H9 (cell line): ENCODE measurements around the gene XIRP2. TPM values are rescaled to one million over a fixed set of nuclear protein-coding genes. Genes with fewer than 3 reads are reported as not detected.

Experiments
- DNase-seq: peaks from one replicate; pipeline ENCODE4 v3.0.0-alpha.2; 2017
- H2AFZ ChIP-seq: one replicate; pipeline ENCODE4 v1.6.1; 2013; ENCODE audit warnings: mild to moderate bottlenecking, low read length, control low read depth, moderate library complexity
- H2AK5ac ChIP-seq: 2 replicates; pipeline ENCODE4 v1.6.1; 2013; ENCODE audit warnings: low read length, control low read depth, mixed read lengths; ENCODE audit not compliant: insufficient read length
- H2BK120ac ChIP-seq: one replicate; pipeline ENCODE4 v1.6.1; 2013; ENCODE audit warnings: low read depth, mild to moderate bottlenecking, low read length, control low read depth, inconsistent platforms; ENCODE audit not compliant: poor library complexity, severe bottlenecking
- H2BK12ac ChIP-seq: 2 replicates; pipeline ENCODE4 v1.6.1; 2013; ENCODE audit warnings: low read length, control low read depth, mixed read lengths, low read depth; ENCODE audit not compliant: insufficient read length
- H2BK15ac ChIP-seq: 2 replicates; pipeline ENCODE4 v1.6.1; 2013; ENCODE audit warnings: low read depth, low read length, control low read depth
- H2BK20ac ChIP-seq: one replicate; pipeline ENCODE4 v1.6.1; 2013; ENCODE audit warnings: low read depth, mild to moderate bottlenecking, low read length, control low read depth, inconsistent platforms; ENCODE audit not compliant: poor library complexity, severe bottlenecking
- H2BK5ac ChIP-seq: 2 replicates; pipeline ENCODE4 v1.6.1; 2013; ENCODE audit warnings: low read length, control low read depth, mixed read lengths; ENCODE audit not compliant: insufficient read length
- H3K14ac ChIP-seq: 2 replicates; pipeline ENCODE4 v1.6.1; 2013; ENCODE audit warnings: low read length, control low read depth; ENCODE audit not compliant: insufficient read depth
- H3K18ac ChIP-seq: 2 replicates; pipeline ENCODE4 v1.6.1; 2013; ENCODE audit warnings: low read depth, mild to moderate bottlenecking, mixed read lengths, low read length, control low read depth; ENCODE audit not compliant: insufficient read length
- H3K23ac ChIP-seq: 2 replicates; pipeline ENCODE4 v1.6.1; 2013; ENCODE audit warnings: low read length, control low read depth, mixed read lengths, low read depth; ENCODE audit not compliant: insufficient read length
- H3K23me2 ChIP-seq: 2 replicates; pipeline ENCODE4 v1.6.1; 2013; ENCODE audit warnings: low read depth, mild to moderate bottlenecking, mixed read lengths, low read length, control low read depth; ENCODE audit not compliant: insufficient read length, poor library complexity, severe bottlenecking
- H3K27ac ChIP-seq: 2 replicates; pipeline ENCODE4 v1.5.1; 2013; ENCODE audit warnings: low read length, control low read depth, mixed read lengths, low read depth; ENCODE audit not compliant: insufficient read length
- H3K27me3 ChIP-seq: 2 replicates; pipeline ENCODE4 v1.6.1; 2013; ENCODE audit warnings: low read length, control low read depth, inconsistent platforms; ENCODE audit not compliant: insufficient read depth
- H3K4ac ChIP-seq: 2 replicates; pipeline ENCODE4 v1.6.1; 2013; ENCODE audit warnings: low read depth, mild to moderate bottlenecking, control low read depth, inconsistent platforms, low read length, moderate library complexity
- H3K4me1 ChIP-seq: 2 replicates; pipeline ENCODE4 v1.6.1; 2013; ENCODE audit warnings: low read length, control low read depth, inconsistent platforms; ENCODE audit not compliant: insufficient read depth
- H3K4me2 ChIP-seq: 2 replicates; pipeline ENCODE4 v1.6.1; 2013; ENCODE audit warnings: low read length, control low read depth, mixed read lengths; ENCODE audit not compliant: insufficient read length, insufficient read depth
- H3K56ac ChIP-seq: 2 replicates; pipeline ENCODE4 v1.6.1; 2013; ENCODE audit warnings: low read depth, mild to moderate bottlenecking, mixed read lengths, low read length, control low read depth; ENCODE audit not compliant: insufficient read length
- H3K79me1 ChIP-seq: 2 replicates; pipeline ENCODE4 v1.6.1; 2013; ENCODE audit warnings: low read depth, mild to moderate bottlenecking, moderate library complexity, low read length, control low read depth, inconsistent platforms; ENCODE audit not compliant: insufficient read depth, poor library complexity, severe bottlenecking
- H3K79me2 ChIP-seq: 2 replicates; pipeline ENCODE4 v1.6.1; 2013; ENCODE audit warnings: low read length, control low read depth, inconsistent platforms; ENCODE audit not compliant: insufficient read depth
- H3K9ac ChIP-seq: 2 replicates; pipeline ENCODE4 v1.6.1; 2013; ENCODE audit warnings: low read length, control low read depth, mixed read lengths; ENCODE audit not compliant: insufficient read length; ENCODE audit errors: extremely low read depth
- H3K9me3 ChIP-seq: one replicate; pipeline ENCODE4 v1.6.1; 2013; ENCODE audit warnings: low read depth, low read length, inconsistent platforms; ENCODE audit not compliant: control insufficient read depth
- H3T11ph ChIP-seq: one replicate; pipeline ENCODE4 v1.6.1; 2013; ENCODE audit warnings: mild to moderate bottlenecking, low read length, control low read depth, inconsistent platforms
- H4K20me1 ChIP-seq: one replicate; pipeline ENCODE4 v1.6.1; 2013; ENCODE audit not compliant: control insufficient read depth, insufficient read length, insufficient read depth
- H4K5ac ChIP-seq: 2 replicates; pipeline ENCODE4 v1.6.1; 2013; ENCODE audit warnings: low read depth, mild to moderate bottlenecking, mixed read lengths, low read length, control low read depth; ENCODE audit not compliant: insufficient read length
- H4K8ac ChIP-seq: replicated peaks from 2 replicates; pipeline ENCODE4 v1.6.1; 2013; ENCODE audit warnings: low read length, control low read depth, mixed read lengths, low read depth; ENCODE audit not compliant: insufficient read length
- H4K91ac ChIP-seq: 2 replicates; pipeline ENCODE4 v1.6.1; 2013; ENCODE audit warnings: low read depth, mild to moderate bottlenecking, moderate library complexity, mixed read lengths, low read length, control low read depth; ENCODE audit not compliant: insufficient read length
- H3K27ac Mint-ChIP-seq, 3 experiments: 2 replicates in 2 of 3; 3 replicates in 1 of 3; pipeline ENCODE4 v1.8.0; 2020 to 2021; ENCODE audit warnings: mixed read lengths in 3 of 3, mild to moderate bottlenecking in 1 of 3, moderate library complexity in 1 of 3
- H3K27me3 Mint-ChIP-seq: 2 replicates; pipeline ENCODE4 v1.8.0; 2021; ENCODE audit warnings: low read depth, mild to moderate bottlenecking, moderate library complexity, mixed read lengths
- H3K36me3 Mint-ChIP-seq, 3 experiments: 2 replicates in 2 of 3; 3 replicates in 1 of 3; pipeline ENCODE4 v1.8.0; 2020 to 2021; ENCODE audit warnings: low read depth in 3 of 3, mixed read lengths in 3 of 3; ENCODE audit not compliant: insufficient read depth in 1 of 3
- H3K4me1 Mint-ChIP-seq, 2 experiments: 2 replicates each; pipeline ENCODE4 v1.8.0; 2020; ENCODE audit warnings: mixed read lengths in 2 of 2
- H3K4me3 Mint-ChIP-seq, 2 experiments: 2 replicates in 1 of 2; 3 replicates in 1 of 2; pipeline ENCODE4 v1.8.0; 2020 to 2021; ENCODE audit warnings: mild to moderate bottlenecking in 2 of 2, mixed read lengths in 2 of 2, moderate library complexity in 1 of 2
- H3K9me3 Mint-ChIP-seq, 2 experiments: 2 replicates in 1 of 2; 3 replicates in 1 of 2; pipeline ENCODE4 v1.8.0; 2020; ENCODE audit warnings: mild to moderate bottlenecking in 2 of 2, mixed read lengths in 2 of 2, moderate library complexity in 1 of 2
- CTCF ChIP-seq: fragments of 200-600 bp; sonication (generic); conservative IDR thresholded peaks from 3 replicates; pipeline ENCODE4 v1.8.0; 2021; ENCODE audit warnings: antibody characterized with exemption, mild to moderate bottlenecking
- WGBS: extraction: QIAGEN DNeasy Blood & Tissue Kit; methylation state at CpG from one replicate; pipeline ENCODE4 v1.1.7; 2013; ENCODE audit warnings: missing lambda C conversion rate, low lambda C conversion rate, mixed read lengths; ENCODE audit not compliant: insufficient read length; ENCODE audit errors: extremely low coverage; 5-methylcytosine and 5-hydroxymethylcytosine counted together
- total RNA-seq: library from RNA; stranded (reverse); gene quantifications from 2 replicates; pipeline ENCODE4 v1.2.1, GENCODE V29; 2021

Gene XIRP2
- total RNA-seq, 1 experiment from 2014 or later = 0.07 TPM

- Mint-ChIP-seq H3K27ac (peak overlapping the region in 1 of 3 experiments; percentile 93; a peak in 2 of 7 replicates), H3K9me3 (no peaks in the 10 kb centered on the region), H3K27me3 (no peaks in the 10 kb centered on the region), H3K4me1 (peaks cover 14 to 15% of the 10 kb centered on the region in 2 experiments), H3K4me3 (no peak overlapping the region), H3K36me3 (no peaks in the 10 kb centered on the region)
- no peaks in the 10 kb centered on the region for H3K9me3 ChIP-seq
- TF ChIP-seq CTCF = no peak
- no peak overlapping the region for H4K8ac ChIP-seq
- H3K4ac ChIP-seq = no peak overlapping the region
- H4K5ac ChIP-seq = no peak overlapping the region
- DNase-seq = no peak
- H2BK5ac ChIP-seq = no peak overlapping the region
- H2BK120ac ChIP-seq = no peak overlapping the region
- H3K23me2 ChIP-seq = no peaks in the 10 kb centered on the region
- no peak overlapping the region for H3K9ac ChIP-seq
- no peaks in the 10 kb centered on the region for H3K79me1 ChIP-seq
- no peak overlapping the region for H3K18ac ChIP-seq
- H2AK5ac ChIP-seq = no peak overlapping the region
- H4K20me1 ChIP-seq = no peaks in the 10 kb centered on the region
- no peak overlapping the region for H4K91ac ChIP-seq
- no peak overlapping the region for H2BK20ac ChIP-seq
- H3K79me2 ChIP-seq = no peaks in the 10 kb centered on the region
- no peak overlapping the region for H2BK12ac ChIP-seq
- H3K14ac ChIP-seq = no peak overlapping the region
- no peak overlapping the region for H3K56ac ChIP-seq
- no peak overlapping the region for H3T11ph ChIP-seq
- no peak overlapping the region for H3K23ac ChIP-seq
- no peak overlapping the region for H2BK15ac ChIP-seq
- H3K4me1 ChIP-seq = peaks cover 3% of the 10 kb centered on the region; the same call in 1 of the 2 replicates
- no peak overlapping the region for H3K4me2 ChIP-seq
- WGBS = no CpG with 5 or more reads among the region's 1 CpG
- H2AFZ ChIP-seq = no peak overlapping the region
- H3K27me3 ChIP-seq = no peaks in the 10 kb centered on the region
- no peak overlapping the region for H3K27ac ChIP-seq
Measured at GRCh38 chr2:166841679-166842078, 46.6 kb upstream of the XIRP2 start.
